HEK293 (cell line): ENCODE results near the gene SUPT3H.

Experiments
- CTCF ChIA-PET: fragments of 350-600 bp; formaldehyde crosslinking; extraction: SDS; loops from one replicate; lab custom pipeline; 2021; ENCODE audit warnings: antibody characterized with exemption; lab: Yijun Ruan, JAX
- POLR2A ChIA-PET: fragments of 300-600 bp; formaldehyde crosslinking; extraction: SDS; loops from one replicate; lab custom pipeline; 2020; ENCODE audit warnings: antibody characterized with exemption, inconsistent platforms; lab: Yijun Ruan, JAX
- H3K27ac ChIP-seq: fragments of 200-500 bp; sonication (Bioruptor generic); 2 replicates; pipeline ENCODE4 v1.5.1; 2014; ENCODE audit warnings: low read depth, low read length, control low read depth, inconsistent platforms; ENCODE audit errors: extremely low read depth
- H3K36me3 ChIP-seq, 2 experiments: fragments of 200-500 bp in 1 of 2; sonication (Bioruptor generic) in 1 of 2; 1 replicate in 1 of 2; 2 replicates in 1 of 2; pipeline ENCODE4 v1.5.1; 2014 to 2017; ENCODE audit warnings: inconsistent platforms in 2 of 2, low read length in 2 of 2; ENCODE audit not compliant: control insufficient read depth in 2 of 2, insufficient read depth in 1 of 2
- H3K4me1 ChIP-seq: fragments of 200-500 bp; sonication (Bioruptor generic); 2 replicates; pipeline ENCODE4 v1.5.1; 2014; ENCODE audit warnings: mild to moderate bottlenecking, low read length, inconsistent platforms; ENCODE audit not compliant: control insufficient read depth, insufficient read depth
- H3K4me3 ChIP-seq: 2 replicates; pipeline ENCODE4 v1.5.1; 2011; ENCODE audit warnings: low read depth, mild to moderate bottlenecking, control low read depth, low read length, moderate library complexity
- H3K9me3 ChIP-seq: fragments of 200-500 bp; sonication (Bioruptor generic); 2 replicates; pipeline ENCODE4 v1.5.1; 2014; ENCODE audit warnings: low read depth, low read length, inconsistent platforms; ENCODE audit not compliant: control insufficient read depth, insufficient read depth
- FEZF1 ChIP-seq: fragments of 450-650 bp; formaldehyde crosslinking; IDR thresholded peaks from 2 replicates; pipeline ENCODE4 v1.5.1; 2016; ENCODE audit warnings: missing biosample characterization, missing genetic modification characterization
- GLI4 ChIP-seq: fragments of 450-650 bp; formaldehyde crosslinking; IDR thresholded peaks from 2 replicates; pipeline ENCODE4 v1.5.1; 2016; ENCODE audit warnings: missing biosample characterization, missing genetic modification characterization
- MEIS1 ChIP-seq: sonication (generic); formaldehyde crosslinking; IDR thresholded peaks from 2 replicates; pipeline ENCODE4 v1.8.1; 2022; ENCODE audit warnings: missing genetic modification reagents, mild to moderate bottlenecking, borderline replicate concordance
- OSR2 ChIP-seq: fragments of 450-650 bp; formaldehyde crosslinking; IDR thresholded peaks from 2 replicates; pipeline ENCODE4 v1.5.1; 2016; ENCODE audit warnings: missing biosample characterization, missing genetic modification characterization
- OVOL3 ChIP-seq: fragments of 450-650 bp; formaldehyde crosslinking; IDR thresholded peaks from 2 replicates; pipeline ENCODE4 v1.5.1; 2016; ENCODE audit warnings: missing biosample characterization, missing genetic modification characterization
- REPIN1 ChIP-seq: fragments of 450-650 bp; formaldehyde crosslinking; IDR thresholded peaks from 2 replicates; pipeline ENCODE4 v1.5.1; 2017; ENCODE audit warnings: missing biosample characterization, missing genetic modification characterization, low read depth
- SALL2 ChIP-seq: fragments of 450-650 bp; formaldehyde crosslinking; IDR thresholded peaks from 2 replicates; pipeline ENCODE4 v1.5.0; 2017; ENCODE audit warnings: missing biosample characterization, mild to moderate bottlenecking, missing genetic modification characterization, borderline replicate concordance
- SCRT2 ChIP-seq: fragments of 450-650 bp; formaldehyde crosslinking; IDR thresholded peaks from 2 replicates; pipeline ENCODE4 v1.5.1; 2016; ENCODE audit warnings: missing biosample characterization, missing genetic modification characterization
- SP7 ChIP-seq: fragments of 450-650 bp; formaldehyde crosslinking; IDR thresholded peaks from 2 replicates; pipeline ENCODE4 v1.5.1; 2016; ENCODE audit warnings: missing biosample characterization, missing genetic modification characterization
- WT1 ChIP-seq: fragments of 450-650 bp; formaldehyde crosslinking; IDR thresholded peaks from 2 replicates; pipeline ENCODE4 v1.5.1; 2016; ENCODE audit warnings: missing biosample characterization, missing genetic modification characterization
- ZBTB17 ChIP-seq: fragments of 450-650 bp; formaldehyde crosslinking; IDR thresholded peaks from 2 replicates; pipeline ENCODE4 v1.5.1; 2016; ENCODE audit warnings: missing biosample characterization, missing genetic modification characterization
- ZFP37 ChIP-seq: fragments of 450-650 bp; formaldehyde crosslinking; IDR thresholded peaks from 2 replicates; pipeline ENCODE4 v1.5.1; 2016; ENCODE audit warnings: missing biosample characterization, missing genetic modification characterization
- ZNF146 ChIP-seq: fragments of 450-650 bp; formaldehyde crosslinking; IDR thresholded peaks from 2 replicates; pipeline ENCODE4 v1.5.1; 2016; ENCODE audit warnings: missing biosample characterization, missing genetic modification characterization
- ZNF221 ChIP-seq: fragments of 450-650 bp; formaldehyde crosslinking; IDR thresholded peaks from 2 replicates; pipeline ENCODE4 v1.5.1; 2017; ENCODE audit warnings: missing biosample characterization, missing genetic modification characterization, borderline replicate concordance
- ZNF266 ChIP-seq: fragments of 450-650 bp; formaldehyde crosslinking; IDR thresholded peaks from 2 replicates; pipeline ENCODE4 v1.5.1; 2016; ENCODE audit warnings: missing biosample characterization, missing genetic modification characterization, low read depth
- ZNF555 ChIP-seq: fragments of 450-650 bp; formaldehyde crosslinking; conservative IDR thresholded peaks from 2 replicates; pipeline ENCODE4 v1.5.1; 2017; ENCODE audit warnings: missing biosample characterization, mild to moderate bottlenecking, missing genetic modification characterization, inconsistent platforms
- ZNF561 ChIP-seq: fragments of 450-650 bp; IDR thresholded peaks from 2 replicates; pipeline ENCODE4 v1.5.1; 2018; ENCODE audit warnings: missing biosample characterization, missing genetic modification characterization, borderline replicate concordance
- ZNF658 ChIP-seq: fragments of 450-650 bp; formaldehyde crosslinking; IDR thresholded peaks from 2 replicates; pipeline ENCODE4; 2016; ENCODE audit warnings: missing biosample characterization, missing genetic modification characterization
- ZNF664 ChIP-seq: fragments of 450-650 bp; formaldehyde crosslinking; IDR thresholded peaks from 2 replicates; pipeline ENCODE4 v1.5.1; 2016; ENCODE audit warnings: missing biosample characterization, missing genetic modification characterization
- ZNF785 ChIP-seq: fragments of 450-650 bp; formaldehyde crosslinking; IDR thresholded peaks from 2 replicates; pipeline ENCODE4 v1.5.1; 2016; ENCODE audit warnings: missing biosample characterization, missing genetic modification characterization
- ZXDB ChIP-seq: fragments of 450-650 bp; formaldehyde crosslinking; IDR thresholded peaks from 2 replicates; pipeline ENCODE4 v1.5.1; 2016; ENCODE audit warnings: missing biosample characterization, missing genetic modification characterization
- TF ChIP-seq, protein P1 (sequence below): fragments of 450-650 bp; formaldehyde crosslinking; IDR thresholded peaks from 2 replicates; pipeline ENCODE4 v1.5.1; 2016; ENCODE audit warnings: missing biosample characterization, missing genetic modification characterization, borderline replicate concordance
- TF ChIP-seq, protein P2 (sequence below): fragments of 450-650 bp; formaldehyde crosslinking; IDR thresholded peaks from 2 replicates; pipeline ENCODE4 v1.5.0; 2017; ENCODE audit warnings: missing biosample characterization, missing genetic modification characterization, borderline replicate concordance
- TF ChIP-seq, protein P3 (sequence below): fragments of 450-650 bp; IDR thresholded peaks from 2 replicates; pipeline ENCODE4 v1.5.1; 2018; ENCODE audit warnings: missing biosample characterization, missing genetic modification characterization
- TF ChIP-seq, protein P4 (sequence below): fragments of 450-650 bp; formaldehyde crosslinking; IDR thresholded peaks from 2 replicates; pipeline ENCODE4 v1.5.1; 2017; ENCODE audit warnings: missing biosample characterization, missing genetic modification characterization
- TF ChIP-seq, protein P5 (sequence below): fragments of 450-650 bp; formaldehyde crosslinking; IDR thresholded peaks from 2 replicates; pipeline ENCODE4 v1.5.1; 2016; ENCODE audit warnings: missing biosample characterization, missing genetic modification characterization

Gene SUPT3H

DNA sequence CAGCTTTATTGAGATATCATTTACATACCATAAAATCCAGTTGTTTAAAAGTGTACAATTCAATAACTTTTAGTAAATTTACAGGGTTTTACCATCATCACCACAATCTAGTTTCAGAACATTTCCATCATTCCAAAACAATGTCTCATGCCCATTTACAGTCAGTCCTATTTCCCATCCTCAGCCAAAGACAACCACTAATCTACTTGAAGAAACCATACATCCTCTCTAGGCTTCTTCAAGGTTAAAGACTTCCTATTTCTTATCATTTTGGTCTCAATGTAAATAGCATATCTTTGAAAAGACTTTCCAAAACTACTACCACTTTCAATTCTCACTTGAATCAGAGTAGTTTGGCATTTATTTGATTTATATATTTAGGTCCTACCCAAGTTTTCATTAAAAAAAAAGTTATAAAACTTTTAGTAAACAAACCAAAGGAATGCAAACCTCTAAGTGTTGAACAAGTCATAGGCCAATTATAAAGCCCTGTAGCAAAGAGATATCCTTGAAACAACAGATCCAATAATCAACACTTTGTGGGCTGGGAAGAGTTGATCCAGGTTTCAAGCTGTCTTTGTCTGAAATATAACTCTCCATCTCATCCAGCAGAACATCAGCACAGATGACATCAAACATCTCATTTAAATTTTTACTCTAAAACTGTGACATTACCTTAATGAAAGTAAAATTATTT is 260.9 kb downstream of the SUPT3H start:
- TF ChIP-seq, protein P1, sequence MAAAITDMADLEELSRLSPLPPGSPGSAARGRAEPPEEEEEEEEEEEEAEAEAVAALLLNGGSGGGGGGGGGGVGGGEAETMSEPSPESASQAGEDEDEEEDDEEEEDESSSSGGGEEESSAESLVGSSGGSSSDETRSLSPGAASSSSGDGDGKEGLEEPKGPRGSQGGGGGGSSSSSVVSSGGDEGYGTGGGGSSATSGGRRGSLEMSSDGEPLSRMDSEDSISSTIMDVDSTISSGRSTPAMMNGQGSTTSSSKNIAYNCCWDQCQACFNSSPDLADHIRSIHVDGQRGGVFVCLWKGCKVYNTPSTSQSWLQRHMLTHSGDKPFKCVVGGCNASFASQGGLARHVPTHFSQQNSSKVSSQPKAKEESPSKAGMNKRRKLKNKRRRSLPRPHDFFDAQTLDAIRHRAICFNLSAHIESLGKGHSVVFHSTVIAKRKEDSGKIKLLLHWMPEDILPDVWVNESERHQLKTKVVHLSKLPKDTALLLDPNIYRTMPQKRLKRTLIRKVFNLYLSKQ (tag by site-specific recombination) = no peak
- TF ChIP-seq SALL2 (tag by site-specific recombination) (no peak), ZNF785 (tag by site-specific recombination) (no peak), ZBTB17 (tag by site-specific recombination) (no peak), ZNF266 (tag by site-specific recombination) (no peak), ZFP37 (tag by site-specific recombination) (no peak), ZNF555 (tag by site-specific recombination) (no peak), OVOL3 (tag by site-specific recombination) (no peak), ZNF664 (tag by site-specific recombination) (no peak), ZXDB (tag by site-specific recombination) (no peak)
- TF ChIP-seq, protein P2, sequence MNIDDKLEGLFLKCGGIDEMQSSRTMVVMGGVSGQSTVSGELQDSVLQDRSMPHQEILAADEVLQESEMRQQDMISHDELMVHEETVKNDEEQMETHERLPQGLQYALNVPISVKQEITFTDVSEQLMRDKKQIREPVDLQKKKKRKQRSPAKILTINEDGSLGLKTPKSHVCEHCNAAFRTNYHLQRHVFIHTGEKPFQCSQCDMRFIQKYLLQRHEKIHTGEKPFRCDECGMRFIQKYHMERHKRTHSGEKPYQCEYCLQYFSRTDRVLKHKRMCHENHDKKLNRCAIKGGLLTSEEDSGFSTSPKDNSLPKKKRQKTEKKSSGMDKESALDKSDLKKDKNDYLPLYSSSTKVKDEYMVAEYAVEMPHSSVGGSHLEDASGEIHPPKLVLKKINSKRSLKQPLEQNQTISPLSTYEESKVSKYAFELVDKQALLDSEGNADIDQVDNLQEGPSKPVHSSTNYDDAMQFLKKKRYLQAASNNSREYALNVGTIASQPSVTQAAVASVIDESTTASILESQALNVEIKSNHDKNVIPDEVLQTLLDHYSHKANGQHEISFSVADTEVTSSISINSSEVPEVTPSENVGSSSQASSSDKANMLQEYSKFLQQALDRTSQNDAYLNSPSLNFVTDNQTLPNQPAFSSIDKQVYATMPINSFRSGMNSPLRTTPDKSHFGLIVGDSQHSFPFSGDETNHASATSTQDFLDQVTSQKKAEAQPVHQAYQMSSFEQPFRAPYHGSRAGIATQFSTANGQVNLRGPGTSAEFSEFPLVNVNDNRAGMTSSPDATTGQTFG (tag by site-specific recombination) = no peak
- no peak overlapping the region for H3K27ac ChIP-seq
- POLR2A ChIA-PET = interaction anchor here (1.0 kb wide), 1 partner anchor 11 kb away, joined by 4 read pairs; no protein-coding TSS in a partner anchor
- CTCF ChIA-PET = no interaction called here
- H3K9me3 ChIP-seq = no peaks in the 10 kb centered on the region
- no peak overlapping the region for H3K4me3 ChIP-seq
- H3K4me1 ChIP-seq = peaks cover 7% of the 10 kb centered on the region; the same call in 1 of the 2 replicates
- no peaks in the 10 kb centered on the region for H3K36me3 ChIP-seq

DNA sequence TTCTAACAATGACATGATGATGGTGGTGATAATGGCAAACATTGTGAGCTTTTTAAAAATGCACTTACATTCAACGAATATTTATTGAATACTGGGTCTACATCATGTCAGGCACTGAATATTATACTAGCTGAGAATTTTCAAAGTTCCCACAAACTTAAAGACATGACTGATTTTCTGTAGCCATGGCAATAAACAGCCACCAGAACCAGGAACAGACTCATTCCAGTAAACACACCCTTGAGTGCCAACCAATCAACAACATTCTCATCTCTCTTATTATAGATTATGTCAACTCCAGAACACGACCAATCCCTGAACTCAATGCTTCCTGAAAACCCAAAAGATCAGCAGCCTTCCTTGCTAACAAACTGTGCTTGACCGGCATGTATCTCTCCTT is 262.0 kb downstream of the SUPT3H start:
- H3K9me3 ChIP-seq = no peaks in the 10 kb centered on the region
- peaks cover 7% of the 10 kb centered on the region; the same call in 1 of the 2 replicates for H3K4me1 ChIP-seq
- no peak overlapping the region for H3K27ac ChIP-seq
- POLR2A ChIA-PET = interaction anchor here (1.0 kb wide), 1 partner anchor 12 kb away, joined by 4 read pairs; no protein-coding TSS in a partner anchor
- no peaks in the 10 kb centered on the region for H3K36me3 ChIP-seq
- CTCF ChIA-PET = interaction anchor here (0.6 to 0.7 kb wide), 3 partner anchors 10 to 536 kb away, joined by 3 read pairs; no protein-coding TSS in a partner anchor
- TF ChIP-seq ZNF658 (tag by site-specific recombination) (no peak), ZNF555 (tag by site-specific recombination) (no peak), ZNF221 (tag by site-specific recombination) (no peak), ZFP37 (tag by site-specific recombination) (no peak), GLI4 (no peak), FEZF1 (tag by site-specific recombination) (no peak), SCRT2 (tag by site-specific recombination) (no peak), REPIN1 (no peak), ZNF561 (no peak), SP7 (tag by site-specific recombination) (no peak), WT1 (tag by site-specific recombination) (no peak), MEIS1 (no peak), ZNF146 (tag by site-specific recombination) (no peak), OSR2 (no peak)
- TF ChIP-seq, protein P3, sequence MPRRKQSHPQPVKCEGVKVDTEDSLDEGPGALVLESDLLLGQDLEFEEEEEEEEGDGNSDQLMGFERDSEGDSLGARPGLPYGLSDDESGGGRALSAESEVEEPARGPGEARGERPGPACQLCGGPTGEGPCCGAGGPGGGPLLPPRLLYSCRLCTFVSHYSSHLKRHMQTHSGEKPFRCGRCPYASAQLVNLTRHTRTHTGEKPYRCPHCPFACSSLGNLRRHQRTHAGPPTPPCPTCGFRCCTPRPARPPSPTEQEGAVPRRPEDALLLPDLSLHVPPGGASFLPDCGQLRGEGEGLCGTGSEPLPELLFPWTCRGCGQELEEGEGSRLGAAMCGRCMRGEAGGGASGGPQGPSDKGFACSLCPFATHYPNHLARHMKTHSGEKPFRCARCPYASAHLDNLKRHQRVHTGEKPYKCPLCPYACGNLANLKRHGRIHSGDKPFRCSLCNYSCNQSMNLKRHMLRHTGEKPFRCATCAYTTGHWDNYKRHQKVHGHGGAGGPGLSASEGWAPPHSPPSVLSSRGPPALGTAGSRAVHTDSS = no peak
- TF ChIP-seq, protein P4, sequence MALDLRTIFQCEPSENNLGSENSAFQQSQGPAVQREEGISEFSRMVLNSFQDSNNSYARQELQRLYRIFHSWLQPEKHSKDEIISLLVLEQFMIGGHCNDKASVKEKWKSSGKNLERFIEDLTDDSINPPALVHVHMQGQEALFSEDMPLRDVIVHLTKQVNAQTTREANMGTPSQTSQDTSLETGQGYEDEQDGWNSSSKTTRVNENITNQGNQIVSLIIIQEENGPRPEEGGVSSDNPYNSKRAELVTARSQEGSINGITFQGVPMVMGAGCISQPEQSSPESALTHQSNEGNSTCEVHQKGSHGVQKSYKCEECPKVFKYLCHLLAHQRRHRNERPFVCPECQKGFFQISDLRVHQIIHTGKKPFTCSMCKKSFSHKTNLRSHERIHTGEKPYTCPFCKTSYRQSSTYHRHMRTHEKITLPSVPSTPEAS = no peak
- TF ChIP-seq, protein P5, sequence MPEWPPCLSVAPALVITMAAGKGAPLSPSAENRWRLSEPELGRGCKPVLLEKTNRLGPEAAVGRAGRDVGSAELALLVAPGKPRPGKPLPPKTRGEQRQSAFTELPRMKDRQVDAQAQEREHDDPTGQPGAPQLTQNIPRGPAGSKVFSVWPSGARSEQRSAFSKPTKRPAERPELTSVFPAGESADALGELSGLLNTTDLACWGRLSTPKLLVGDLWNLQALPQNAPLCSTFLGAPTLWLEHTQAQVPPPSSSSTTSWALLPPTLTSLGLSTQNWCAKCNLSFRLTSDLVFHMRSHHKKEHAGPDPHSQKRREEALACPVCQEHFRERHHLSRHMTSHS (tag by site-specific recombination) = no peak
- H3K4me3 ChIP-seq = no peak overlapping the region
